SK-N-SH (cell line): ENCODE data around the gene RASL10A. TPM values are rescaled to one million over a fixed set of nuclear protein-coding genes. Genes with fewer than 3 reads are reported as not detected.

Experiments used
- CTCF ChIA-PET: fragments of 300-600, 350-600 bp; formaldehyde crosslinking; extraction: SDS; loops from one replicate; lab custom pipeline; 2021; lab: Yijun Ruan, JAX
- POLR2A ChIA-PET: fragments of 350-600 bp; sonication (Branson Sonifier 250); formaldehyde crosslinking; extraction: SDS; loops from one replicate; lab custom pipeline; 2020; ENCODE audit warnings: antibody characterized with exemption, inconsistent platforms; lab: Yijun Ruan, JAX
- DNase-seq: peaks from one replicate; pipeline ENCODE4 v3.0.0; 2012
- H2AFZ ChIP-seq: fragments of 200-600 bp; sonication (generic); 2 replicates; pipeline ENCODE4 v1.8.1; 2016; ENCODE audit warnings: antibody characterized with exemption, mild to moderate bottlenecking, low read depth
- H3F3A ChIP-seq: fragments of 200-600 bp; sonication (generic); replicated peaks from 2 replicates; pipeline ENCODE3; 2016; ENCODE audit warnings: antibody characterized with exemption, mild to moderate bottlenecking; ENCODE audit not compliant: insufficient read depth
- H3K27ac ChIP-seq, 2 experiments: fragments of 200-500 bp in 1 of 2; fragments of 200-600 bp in 1 of 2; sonication (Bioruptor generic) in 1 of 2; sonication (generic), shearing (Covaris generic) in 1 of 2; 2 replicates each; pipeline versions ENCODE4 v1.5.1 to v1.6.1; 2014 to 2016; ENCODE audit warnings: low read depth in 2 of 2, inconsistent platforms in 1 of 2, low read length in 1 of 2, mild to moderate bottlenecking in 1 of 2, mixed read lengths in 1 of 2
- H3K27me3 ChIP-seq: fragments of 200-600 bp; sonication (generic), shearing (Covaris generic); 2 replicates; pipeline ENCODE4 v1.6.1; 2016; ENCODE audit warnings: mixed run types; ENCODE audit not compliant: insufficient read depth
- H3K36me3 ChIP-seq, 2 experiments: fragments of 200-500 bp in 1 of 2; fragments of 200-600 bp in 1 of 2; sonication (Bioruptor generic) in 1 of 2; sonication (generic) in 1 of 2; replicated peaks in 1 of 2; 2 replicates each; pipeline versions ENCODE3 to v1.5.1; 2014 to 2016; ENCODE audit warnings: low read length in 1 of 2, mild to moderate bottlenecking in 1 of 2; ENCODE audit not compliant: insufficient read depth in 2 of 2, control insufficient read depth in 1 of 2
- H3K4me1 ChIP-seq, 2 experiments: fragments of 200-500 bp in 1 of 2; fragments of 200-600 bp in 1 of 2; sonication (Bioruptor generic) in 1 of 2; sonication (generic), shearing (Covaris generic) in 1 of 2; 2 replicates each; pipeline versions ENCODE4 v1.5.1 to v1.6.1; 2014 to 2016; ENCODE audit warnings: low read depth in 1 of 2, low read length in 1 of 2, mixed run types in 1 of 2; ENCODE audit not compliant: insufficient read depth in 2 of 2, control insufficient read depth in 1 of 2
- H3K4me2 ChIP-seq: fragments of 200-600 bp; sonication (generic), shearing (Covaris generic); 2 replicates; pipeline ENCODE4 v1.6.1; 2017; ENCODE audit warnings: mixed run types
- H3K4me3 ChIP-seq, 2 experiments: fragments of 200-500 bp in 1 of 2; fragments of 200-600 bp in 1 of 2; sonication (Bioruptor generic) in 1 of 2; sonication (generic), shearing (Covaris generic) in 1 of 2; 2 replicates each; pipeline versions ENCODE4 v1.5.1 to v1.8.1; 2014 to 2016; ENCODE audit warnings: low read depth in 2 of 2, inconsistent platforms in 1 of 2, low read length in 1 of 2, mild to moderate bottlenecking in 1 of 2, mixed read lengths in 1 of 2, moderate library complexity in 1 of 2
- H3K79me2 ChIP-seq: fragments of 200-600 bp; sonication (generic); 2 replicates; pipeline ENCODE4 v1.8.1; 2017; ENCODE audit warnings: mild to moderate bottlenecking; ENCODE audit not compliant: insufficient read depth
- H3K9ac ChIP-seq: fragments of 200-600 bp; sonication (generic); 2 replicates; pipeline ENCODE4 v1.6.1; 2017; ENCODE audit warnings: mixed run types
- H3K9me2 ChIP-seq: fragments of 200-600 bp; sonication (generic); 2 replicates; pipeline ENCODE4 v1.6.1; 2017; ENCODE audit warnings: mixed run types
- H3K9me3 ChIP-seq: fragments of 200-600 bp; sonication (generic); 2 replicates; pipeline ENCODE4 v1.6.1; 2017; ENCODE audit warnings: mixed run types, mild to moderate bottlenecking, moderate library complexity
- H4K20me1 ChIP-seq: fragments of 200-600 bp; sonication (generic); 2 replicates; pipeline ENCODE4 v1.6.1; 2017; ENCODE audit warnings: mild to moderate bottlenecking, mixed run types; ENCODE audit not compliant: insufficient read depth
- ELF1 ChIP-seq: IDR thresholded peaks from 2 replicates; pipeline ENCODE4 v1.4.0; 2012
- EZH2phosphoT487 ChIP-seq: fragments of 200-600 bp; sonication (generic); IDR thresholded peaks from 2 replicates; pipeline ENCODE4 v1.6.1; 2017; ENCODE audit warnings: low read depth, mixed run types, mild to moderate bottlenecking, antibody characterized with exemption, moderate library complexity, borderline replicate concordance
- FOSL2 ChIP-seq: IDR thresholded peaks from 2 replicates; pipeline ENCODE4 v1.4.0; 2012; ENCODE audit warnings: low read depth, mild to moderate bottlenecking, moderate library complexity, borderline replicate concordance
- FOXJ3 ChIP-seq: sonication (generic); formaldehyde crosslinking; IDR thresholded peaks from 2 replicates; pipeline ENCODE4 v1.5.1; 2020; ENCODE audit warnings: mild to moderate bottlenecking, missing genetic modification reagents
- FOXM1 ChIP-seq: IDR thresholded peaks from 2 replicates; pipeline ENCODE4 v1.4.0; 2012; ENCODE audit warnings: low read depth, mild to moderate bottlenecking
- JUND ChIP-seq: IDR thresholded peaks from 2 replicates; pipeline ENCODE4 v1.4.0; 2012
- MEF2A ChIP-seq: IDR thresholded peaks from 2 replicates; pipeline ENCODE4 v1.4.0; 2012; ENCODE audit warnings: low read depth, borderline replicate concordance
- RAD21 ChIP-seq: IDR thresholded peaks from 2 replicates; pipeline ENCODE4 v1.6.1; 2012; ENCODE audit warnings: mild to moderate bottlenecking, low read length
- RFX5 ChIP-seq: IDR thresholded peaks from 2 replicates; pipeline ENCODE4 v1.6.1; 2012; ENCODE audit warnings: mild to moderate bottlenecking, improper control_type of control experiment, low read length
- SIN3A ChIP-seq: IDR thresholded peaks from 2 replicates; pipeline ENCODE4 v1.6.1; 2012; ENCODE audit warnings: low read depth, mild to moderate bottlenecking, low read length, moderate library complexity, borderline replicate concordance
- SMC3 ChIP-seq: IDR thresholded peaks from 2 replicates; pipeline ENCODE4 v1.6.1; 2012; ENCODE audit warnings: low read depth, low read length, improper control_type of control experiment
- TEAD4 ChIP-seq: IDR thresholded peaks from 2 replicates; pipeline ENCODE4 v1.4.0; 2012; ENCODE audit warnings: mild to moderate bottlenecking, borderline replicate concordance; ENCODE audit not compliant: insufficient read depth
- YY1 ChIP-seq: IDR thresholded peaks from 2 replicates; pipeline ENCODE4 v1.4.0; 2012; ENCODE audit warnings: low read depth, mild to moderate bottlenecking
- WGBS: methylation state at CpG from one replicate; pipeline ENCODE4 v1.1.6; 2017; ENCODE audit warnings: low lambda C conversion rate; 5-methylcytosine and 5-hydroxymethylcytosine counted together
- polyA plus RNA-seq, 3 experiments: library from polyadenylated mRNA; depleted of rRNA; stranded (reverse); fragments of >200 nt; gene quantifications; 2 replicates each; pipeline ENCODE4 v1.2.3, GENCODE V29; 2012
- TF ChIP-seq, protein P1 (sequence below): fragments of 200-600 bp; sonication (generic); IDR thresholded peaks from 2 replicates; pipeline ENCODE4 v1.6.1; 2017; ENCODE audit warnings: antibody characterized with exemption, mild to moderate bottlenecking, moderate library complexity
- TF ChIP-seq, protein P2 (sequence below): IDR thresholded peaks from 2 replicates; pipeline ENCODE4 v1.4.0; 2012; ENCODE audit warnings: low read depth

Gene RASL10A, protein sequence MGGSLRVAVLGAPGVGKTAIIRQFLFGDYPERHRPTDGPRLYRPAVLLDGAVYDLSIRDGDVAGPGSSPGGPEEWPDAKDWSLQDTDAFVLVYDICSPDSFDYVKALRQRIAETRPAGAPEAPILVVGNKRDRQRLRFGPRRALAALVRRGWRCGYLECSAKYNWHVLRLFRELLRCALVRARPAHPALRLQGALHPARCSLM
- polyA plus RNA-seq (2012; rRNA removed), result 0.18 and 0.36 TPM in 2 replicates
- polyA plus RNA-seq (2012; cell fraction: cytosol; rRNA removed), result 0.04 TPM in 1 of 2 replicates, not detected in the other
- 2.7 and 4.2 TPM in 2 replicates for polyA plus RNA-seq (2012; cell fraction: nucleus; rRNA removed)

DNA sequence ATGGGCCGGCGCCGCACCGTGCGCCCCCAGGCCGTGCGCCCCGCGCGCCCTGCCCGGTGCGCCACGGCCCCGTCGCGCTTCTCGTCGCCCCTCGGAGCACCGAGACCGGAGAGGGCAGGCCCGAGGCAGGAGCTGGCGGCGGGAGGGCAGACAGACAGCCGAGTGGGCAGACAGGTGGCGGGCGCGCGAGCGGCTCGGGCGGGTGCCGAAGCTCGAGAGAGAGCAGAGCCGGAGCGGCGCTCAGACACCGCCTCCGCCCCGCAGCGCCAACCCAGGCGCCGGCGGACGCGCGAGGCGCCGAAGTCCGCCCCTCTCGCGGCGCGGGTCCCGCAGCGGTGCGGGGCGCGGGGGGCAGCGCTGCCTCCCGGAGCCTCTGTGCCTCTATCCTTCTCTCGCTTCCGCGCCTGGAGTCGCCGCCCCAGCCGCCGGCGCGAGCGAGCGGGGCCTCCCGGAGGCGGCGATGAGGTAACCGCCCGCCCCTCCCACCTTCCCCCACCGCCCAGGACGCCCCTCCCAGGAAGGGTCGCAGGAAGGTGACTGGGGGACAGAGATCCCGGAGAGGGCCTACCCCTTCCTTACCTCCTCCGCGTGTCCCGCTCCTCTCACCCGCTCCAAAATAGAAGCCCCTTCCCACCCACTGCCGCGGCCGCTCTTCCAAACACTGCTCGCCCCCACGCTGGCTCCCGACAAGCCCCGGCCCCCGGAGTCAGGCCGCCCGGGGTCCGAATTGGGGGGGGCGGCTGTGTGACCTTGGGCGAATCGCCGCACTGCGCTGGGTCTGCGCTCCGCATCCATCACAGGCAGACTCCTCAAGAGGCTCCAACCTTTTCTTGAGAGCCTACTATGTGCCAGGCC, at the start of gene RASL10A:
Gene RASL10A (minus strand): TSS at position 412 of the 855 bp plus-strand sequence. CDS start 451 bp downstream, outside the sequence.
- H3K27ac ChIP-seq, result no peak within 1 kb of the TSS
- H2AFZ ChIP-seq, result no peak within 1 kb of the TSS
- H4K20me1 ChIP-seq, result peaks cover 13% of the 10 kb centered on the region; the same call in 1 of the 2 replicates
- H3K9me3 ChIP-seq, result no peaks in the 10 kb centered on the region
- no peaks in the 10 kb centered on the region for H3F3A ChIP-seq
- peak within 1 kb of the TSS; percentile 31 to 41 for H3K4me3 ChIP-seq
- TF ChIP-seq RAD21, result no peak
- no peak for TF ChIP-seq JUND
- no peak for TF ChIP-seq YY1
- TF ChIP-seq MEF2A, result no peak
- TF ChIP-seq ELF1, result no peak
- no peak for TF ChIP-seq FOXM1
- TF ChIP-seq RFX5, result no peak
- TF ChIP-seq, protein P1, sequence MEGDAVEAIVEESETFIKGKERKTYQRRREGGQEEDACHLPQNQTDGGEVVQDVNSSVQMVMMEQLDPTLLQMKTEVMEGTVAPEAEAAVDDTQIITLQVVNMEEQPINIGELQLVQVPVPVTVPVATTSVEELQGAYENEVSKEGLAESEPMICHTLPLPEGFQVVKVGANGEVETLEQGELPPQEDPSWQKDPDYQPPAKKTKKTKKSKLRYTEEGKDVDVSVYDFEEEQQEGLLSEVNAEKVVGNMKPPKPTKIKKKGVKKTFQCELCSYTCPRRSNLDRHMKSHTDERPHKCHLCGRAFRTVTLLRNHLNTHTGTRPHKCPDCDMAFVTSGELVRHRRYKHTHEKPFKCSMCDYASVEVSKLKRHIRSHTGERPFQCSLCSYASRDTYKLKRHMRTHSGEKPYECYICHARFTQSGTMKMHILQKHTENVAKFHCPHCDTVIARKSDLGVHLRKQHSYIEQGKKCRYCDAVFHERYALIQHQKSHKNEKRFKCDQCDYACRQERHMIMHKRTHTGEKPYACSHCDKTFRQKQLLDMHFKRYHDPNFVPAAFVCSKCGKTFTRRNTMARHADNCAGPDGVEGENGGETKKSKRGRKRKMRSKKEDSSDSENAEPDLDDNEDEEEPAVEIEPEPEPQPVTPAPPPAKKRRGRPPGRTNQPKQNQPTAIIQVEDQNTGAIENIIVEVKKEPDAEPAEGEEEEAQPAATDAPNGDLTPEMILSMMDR, result no peak
- TF ChIP-seq EZH2phosphoT487, result no peak
- TF ChIP-seq TEAD4, result no peak
- no peak for TF ChIP-seq FOXJ3 (CRISPR knock-in tag)
- no peak for TF ChIP-seq SIN3A
- H3K9me2 ChIP-seq, result no peaks in the 10 kb centered on the region
- H3K9ac ChIP-seq, result no peak within 1 kb of the TSS
- H3K79me2 ChIP-seq, result no peaks in the 10 kb centered on the region
- peak; percentile 77 for DNase-seq
- POLR2A ChIA-PET, result interaction anchor here (0.7 kb wide), 1 partner anchor 38 kb away, joined by 3 read pairs; no protein-coding TSS in a partner anchor
- peaks cover 9 to 10% of the 10 kb centered on the region in 2 experiments; a peak in 3 of 4 replicates for H3K4me1 ChIP-seq
- H3K27me3 ChIP-seq, result peaks cover 21% of the 10 kb centered on the region
- H3K36me3 ChIP-seq, result peaks cover 6 to 7% of the 10 kb centered on the region in 2 experiments
- peak within 1 kb of the TSS; percentile 44; the same call in 1 of the 2 replicates for H3K4me2 ChIP-seq
- CTCF ChIA-PET, result interaction anchor here (3.1 to 3.4 kb wide), 2 partner anchors 13 to 44 kb away, joined by 20 to 24 read pairs; no protein-coding TSS in a partner anchor
- 19% methylated on average over 71 of the region's 103 CpGs for WGBS

DNA sequence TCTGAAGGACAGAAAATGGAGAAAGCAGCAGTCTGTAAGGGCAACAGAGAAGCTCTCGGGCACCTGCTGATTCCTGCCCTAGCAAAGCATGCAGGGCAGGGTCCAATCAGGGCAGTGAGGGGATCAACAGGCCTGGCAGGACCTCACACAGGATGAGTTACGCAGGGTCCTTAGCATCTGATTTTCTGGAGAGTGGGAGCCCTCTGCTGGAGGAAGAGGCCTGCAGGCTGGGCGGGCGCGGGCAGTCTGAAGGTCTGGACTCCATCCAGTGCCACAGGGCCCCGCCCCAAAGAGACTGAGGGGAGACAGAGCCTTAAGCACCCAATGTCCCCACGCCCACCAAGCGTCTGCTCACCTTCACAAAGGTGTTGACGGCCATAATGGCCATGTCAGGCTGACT, 44.0 kb upstream of the RASL10A start:
- peaks cover 27 to 31% of the 10 kb centered on the region in 2 experiments for H3K36me3 ChIP-seq
- no peak overlapping the region for H2AFZ ChIP-seq
- H3F3A ChIP-seq, result no peaks in the 10 kb centered on the region
- no peak overlapping the region; a peak in 1 of 4 replicates for H3K4me3 ChIP-seq
- H3K4me1 ChIP-seq, result peaks cover 0 to 4% of the 10 kb centered on the region in 2 experiments; a peak in 1 of 4 replicates
- CTCF ChIA-PET, result interaction anchor here (0.6 to 8.0 kb wide), 34 partner anchors 8 to 1311 kb away, joined by 3 to 63 read pairs (median 4); partner anchors contain the start of gene GAS2L1
- H3K79me2 ChIP-seq, result no peaks in the 10 kb centered on the region
- TF ChIP-seq FOSL2 (no peak), SMC3 (peak; percentile 77), RAD21 (peak; percentile 83)
- TF ChIP-seq, protein P1, result peak; percentile 70
- TF ChIP-seq, protein P2, sequence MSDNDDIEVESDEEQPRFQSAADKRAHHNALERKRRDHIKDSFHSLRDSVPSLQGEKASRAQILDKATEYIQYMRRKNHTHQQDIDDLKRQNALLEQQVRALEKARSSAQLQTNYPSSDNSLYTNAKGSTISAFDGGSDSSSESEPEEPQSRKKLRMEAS, result no peak
- TF ChIP-seq, all 33 proteins: peak for 3
- peak; percentile 81 for DNase-seq
- Histone ChIP-seq H3K9me2 (no peaks in the 10 kb centered on the region), H3K9ac (no peak overlapping the region), H3K27ac (no peak overlapping the region), H4K20me1 (no peaks in the 10 kb centered on the region), H3K9me3 (no peaks in the 10 kb centered on the region), H3K27me3 (no peaks in the 10 kb centered on the region), H3K4me2 (no peak overlapping the region)
- POLR2A ChIA-PET, result no interaction called here
- 43% methylated on average over 8 of the region's 9 CpGs for WGBS
